Bronchial epithelial cell (primary cell): ENCODE measurements around the gene CFAP221. TPM values are rescaled to one million over a fixed set of nuclear protein-coding genes. Genes with fewer than 3 reads are reported as not detected.

Source experiments
- DNase-seq: peaks from one replicate; pipeline ENCODE4 v3.0.0-alpha.2; 2010; ENCODE audit warnings: low read depth
- FAIRE-seq: peaks from 2 replicates; lab custom pipeline; 2011; peaks lifted over from hg19 to GRCh38; lab: Jason Lieb, UNC
- H3K27me3 ChIP-seq: 2 replicates; pipeline ENCODE4 v1.5.1; 2011; ENCODE audit warnings: low read length; ENCODE audit not compliant: control insufficient read depth, insufficient read depth
- H3K36me3 ChIP-seq: 2 replicates; pipeline ENCODE4 v1.5.1; 2011; ENCODE audit warnings: low read length; ENCODE audit not compliant: control insufficient read depth, insufficient read depth
- H3K4me3 ChIP-seq: 2 replicates; pipeline ENCODE4 v1.5.1; 2011; ENCODE audit warnings: mild to moderate bottlenecking, low read depth, low read length, control low read depth
- total RNA-seq: library from RNA; depleted of rRNA; stranded (reverse); fragments of >200 nt; gene quantifications from 2 replicates; pipeline ENCODE4 v1.2.1, GENCODE V29; 2014
- TF ChIP-seq, protein P1 (sequence below): IDR thresholded peaks from 2 replicates; pipeline ENCODE4 v1.5.1; 2011; ENCODE audit warnings: mild to moderate bottlenecking, moderate library complexity, low read length, control low read depth, inconsistent platforms; ENCODE audit not compliant: insufficient read depth, severe bottlenecking

CFAP221 gene
- total RNA-seq, 1 donor from 2014 or later: 0.26 TPM

DNA sequence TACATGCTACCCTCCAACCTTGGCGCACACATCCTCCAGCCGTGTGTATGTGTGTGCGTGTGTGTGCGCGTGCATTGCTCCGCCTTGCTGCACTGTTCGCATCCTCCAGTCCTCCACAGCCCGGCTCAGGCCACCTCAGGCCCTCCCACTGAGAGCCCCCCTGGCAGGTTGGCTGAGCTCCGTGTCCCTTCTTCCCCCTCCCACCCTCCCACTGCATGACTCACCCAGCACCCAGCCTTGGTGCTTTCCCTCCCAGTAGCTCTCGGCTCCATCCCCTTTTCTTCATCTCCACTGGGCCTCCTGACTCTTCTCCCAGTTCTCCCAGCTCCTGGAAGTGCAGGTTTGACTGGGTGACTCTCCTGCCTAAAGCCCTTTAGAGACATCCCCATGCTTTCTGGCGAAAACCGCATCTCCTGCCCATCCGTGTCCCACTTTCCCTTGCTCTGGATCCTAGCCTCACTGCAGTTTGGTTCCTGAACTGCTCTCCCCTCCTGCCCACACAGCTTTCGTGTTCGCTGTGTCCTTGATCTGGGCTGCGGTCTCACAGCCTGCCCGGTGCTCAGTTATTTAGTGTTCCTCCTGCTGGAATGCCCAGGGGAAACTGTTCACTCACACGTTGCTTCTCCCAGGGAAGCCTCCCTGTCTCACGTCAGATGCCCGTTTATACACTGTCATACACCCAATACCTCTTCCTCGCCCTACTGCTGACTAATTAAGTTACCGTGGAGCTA lies 139.6 kb downstream of the CFAP221 start:
- DNase-seq: no peak
- Histone ChIP-seq H3K36me3 (peaks cover 6% of the 10 kb centered on the region), H3K27me3 (no peaks in the 10 kb centered on the region), H3K4me3 (no peak overlapping the region)
- TF ChIP-seq, protein P1, sequence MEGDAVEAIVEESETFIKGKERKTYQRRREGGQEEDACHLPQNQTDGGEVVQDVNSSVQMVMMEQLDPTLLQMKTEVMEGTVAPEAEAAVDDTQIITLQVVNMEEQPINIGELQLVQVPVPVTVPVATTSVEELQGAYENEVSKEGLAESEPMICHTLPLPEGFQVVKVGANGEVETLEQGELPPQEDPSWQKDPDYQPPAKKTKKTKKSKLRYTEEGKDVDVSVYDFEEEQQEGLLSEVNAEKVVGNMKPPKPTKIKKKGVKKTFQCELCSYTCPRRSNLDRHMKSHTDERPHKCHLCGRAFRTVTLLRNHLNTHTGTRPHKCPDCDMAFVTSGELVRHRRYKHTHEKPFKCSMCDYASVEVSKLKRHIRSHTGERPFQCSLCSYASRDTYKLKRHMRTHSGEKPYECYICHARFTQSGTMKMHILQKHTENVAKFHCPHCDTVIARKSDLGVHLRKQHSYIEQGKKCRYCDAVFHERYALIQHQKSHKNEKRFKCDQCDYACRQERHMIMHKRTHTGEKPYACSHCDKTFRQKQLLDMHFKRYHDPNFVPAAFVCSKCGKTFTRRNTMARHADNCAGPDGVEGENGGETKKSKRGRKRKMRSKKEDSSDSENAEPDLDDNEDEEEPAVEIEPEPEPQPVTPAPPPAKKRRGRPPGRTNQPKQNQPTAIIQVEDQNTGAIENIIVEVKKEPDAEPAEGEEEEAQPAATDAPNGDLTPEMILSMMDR: no peak
- FAIRE-seq: peak; percentile 36

DNA sequence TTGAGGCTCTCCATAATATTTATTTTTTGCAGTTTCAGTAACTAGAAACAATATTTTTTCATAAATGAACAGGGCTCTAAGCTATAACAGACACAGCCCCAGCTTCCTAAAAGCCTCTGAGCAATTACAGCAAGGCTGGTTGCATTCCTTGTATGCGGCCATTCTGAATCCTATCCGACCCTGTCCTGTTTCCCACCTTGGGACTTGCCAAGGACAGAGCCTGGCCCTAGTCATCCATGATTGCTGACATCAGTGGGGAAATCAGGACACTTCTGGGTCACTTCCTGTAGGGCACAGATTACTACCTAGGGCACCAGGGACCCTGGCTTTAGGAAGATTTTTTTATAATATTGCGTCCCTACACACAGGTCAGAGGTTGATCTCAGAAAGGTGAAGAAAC lies 140.3 kb downstream of the CFAP221 start:
- DNase-seq: no peak
- Histone ChIP-seq H3K36me3 (peaks cover 6% of the 10 kb centered on the region), H3K4me3 (no peak overlapping the region), H3K27me3 (no peaks in the 10 kb centered on the region)
- no peak for FAIRE-seq
- TF ChIP-seq, protein P1: no peak

DNA sequence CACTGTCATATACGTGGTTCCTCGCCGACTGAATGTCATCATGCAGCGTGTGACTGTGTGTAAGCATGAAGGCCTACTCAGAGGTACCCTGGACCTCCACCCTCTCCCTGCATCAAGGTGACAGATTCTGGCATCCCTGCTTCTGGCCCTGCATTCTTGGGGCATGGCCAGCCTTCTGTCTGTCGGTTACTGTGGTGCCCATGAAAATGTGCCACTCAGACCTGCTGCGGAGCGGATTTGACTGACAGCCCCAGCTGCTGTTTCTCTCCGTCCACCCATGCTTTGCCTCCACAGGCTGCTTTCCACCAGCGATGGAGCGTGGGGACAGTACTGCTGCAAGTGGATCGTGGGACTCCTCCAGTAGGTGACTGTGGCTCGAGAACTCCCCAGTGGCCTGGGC lies 144.4 kb downstream of the CFAP221 start:
- FAIRE-seq (peak; percentile 28), DNase-seq (no peak)
- TF ChIP-seq, protein P1: no peak
- Histone ChIP-seq H3K36me3 (no peaks in the 10 kb centered on the region), H3K27me3 (no peaks in the 10 kb centered on the region), H3K4me3 (no peak overlapping the region)

DNA sequence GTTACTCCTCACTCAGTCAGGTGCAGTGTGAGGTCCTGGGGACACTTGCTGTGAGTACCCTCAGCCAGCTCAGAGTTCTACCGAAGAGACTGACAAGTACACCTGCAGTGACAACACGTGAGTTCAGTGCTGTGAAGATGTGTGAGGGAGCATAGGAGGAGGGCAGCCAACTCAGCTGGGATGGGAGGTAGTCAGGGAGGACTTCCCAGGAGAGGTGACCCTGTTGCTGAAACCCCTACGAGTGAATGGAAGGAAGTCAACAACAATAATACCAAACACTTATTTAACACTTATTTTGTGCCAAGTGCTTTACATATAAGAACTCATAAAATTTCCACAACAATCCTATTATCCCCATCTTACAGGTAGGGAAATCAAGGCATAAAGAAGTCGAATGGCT lies 145.0 kb downstream of the CFAP221 start:
- Histone ChIP-seq H3K36me3 (no peaks in the 10 kb centered on the region), H3K4me3 (no peak overlapping the region), H3K27me3 (no peaks in the 10 kb centered on the region)
- TF ChIP-seq, protein P1: no peak
- DNase-seq (no peak), FAIRE-seq (no peak)

DNA sequence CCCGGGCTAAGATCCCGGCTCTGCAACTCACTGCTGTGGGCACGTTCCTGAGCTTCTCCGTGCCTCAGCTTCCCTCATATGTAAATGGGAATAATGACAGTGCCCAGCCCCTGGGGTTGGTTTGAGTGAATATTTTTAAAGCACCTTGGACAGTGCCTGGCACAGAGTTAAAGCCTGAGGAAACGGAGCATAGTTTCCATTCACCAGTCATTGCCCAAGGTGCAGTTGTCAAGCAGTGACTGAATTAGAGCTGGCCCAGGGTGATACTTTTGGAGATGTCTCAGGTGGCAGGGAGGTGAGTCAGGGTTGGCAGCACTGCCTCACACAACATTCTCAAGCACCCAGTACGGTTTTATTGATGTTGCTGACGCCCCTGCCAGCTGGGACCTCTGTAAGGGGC lies 146.9 kb downstream of the CFAP221 start:
- DNase-seq: peak; percentile 7
- Histone ChIP-seq H3K27me3 (no peaks in the 10 kb centered on the region), H3K4me3 (no peak overlapping the region), H3K36me3 (no peaks in the 10 kb centered on the region)
- TF ChIP-seq, protein P1: no peak
- FAIRE-seq: peak; percentile 58
